ENCODE data around the gene NCK1.

The NCK1 gene

GRCh38 chr3:136949146-136949545 lies 87.1 kb downstream of the NCK1 start:
- Histone ChIP-seq H3K4me3 (ENCODE audit: low read length) (no peak overlapping the region), H2AFZ (ENCODE audit: low read depth, low read length) (no peak overlapping the region), H3K27me3 (ENCODE audit: insufficient read depth, low read length) (no peaks in the 10 kb centered on the region), H3K9me3 (ENCODE audit: low read length) (peaks cover 8% of the 10 kb centered on the region), H3K4me1 (ENCODE audit: insufficient read depth, low read length) (no peaks in the 10 kb centered on the region), H3K36me3 (ENCODE audit: insufficient read depth, low read length) (peaks cover 10% of the 10 kb centered on the region)

- Histone ChIP-seq H3K4me3 (ENCODE audit: low read length) (no peak overlapping the region), H3K27me3 (ENCODE audit: insufficient read depth, low read length) (no peaks in the 10 kb centered on the region), H3K36me3 (ENCODE audit: insufficient read depth, low read length) (peaks cover 10% of the 10 kb centered on the region), H2AFZ (ENCODE audit: low read depth, low read length) (no peak overlapping the region), H3K9me3 (ENCODE audit: low read length) (peaks cover 8% of the 10 kb centered on the region), H3K4me1 (ENCODE audit: insufficient read depth, low read length) (no peaks in the 10 kb centered on the region)
These were observed 87.7 kb downstream of the NCK1 start for GRCh38 chr3:136949708-136950107.

GRCh38 chr3:136950623-136951022 lies 88.6 kb downstream of the NCK1 start:
- Histone ChIP-seq H3K4me3 (ENCODE audit: low read length) (no peak overlapping the region), H2AFZ (ENCODE audit: low read depth, low read length) (no peak overlapping the region), H3K27me3 (ENCODE audit: insufficient read depth, low read length) (no peaks in the 10 kb centered on the region), H3K9me3 (ENCODE audit: low read length) (peaks cover 6% of the 10 kb centered on the region), H3K4me1 (ENCODE audit: insufficient read depth, low read length) (no peaks in the 10 kb centered on the region), H3K36me3 (ENCODE audit: insufficient read depth, low read length) (peaks cover 8% of the 10 kb centered on the region)

- no peak overlapping the region for H2AFZ ChIP-seq (ENCODE audit: low read depth, low read length)
- no peaks in the 10 kb centered on the region for H3K27me3 ChIP-seq (ENCODE audit: insufficient read depth, low read length)
- H3K4me3 ChIP-seq (ENCODE audit: low read length), result no peak overlapping the region
- no peaks in the 10 kb centered on the region for H3K9me3 ChIP-seq (ENCODE audit: low read length)
- H3K4me1 ChIP-seq (ENCODE audit: insufficient read depth, low read length), result no peaks in the 10 kb centered on the region
- H3K36me3 ChIP-seq (ENCODE audit: insufficient read depth, low read length), result peaks cover 3% of the 10 kb centered on the region
These were observed 90.3 kb downstream of the NCK1 start for GRCh38 chr3:136952292-136952691.

- Histone ChIP-seq H2AFZ (ENCODE audit: low read depth, low read length) (no peak overlapping the region), H3K4me1 (ENCODE audit: insufficient read depth, low read length) (no peaks in the 10 kb centered on the region), H3K9me3 (ENCODE audit: low read length) (no peaks in the 10 kb centered on the region), H3K27me3 (ENCODE audit: insufficient read depth, low read length) (no peaks in the 10 kb centered on the region), H3K36me3 (ENCODE audit: insufficient read depth, low read length) (no peaks in the 10 kb centered on the region), H3K4me3 (ENCODE audit: low read length) (no peak overlapping the region)
These were observed 92.2 kb downstream of the NCK1 start for GRCh38 chr3:136954251-136954650.

GRCh38 chr3:136954980-136955780 lies 93.2 kb downstream of the NCK1 start:
- Histone ChIP-seq H3K4me3 (ENCODE audit: low read length) (no peak overlapping the region), H3K4me1 (ENCODE audit: insufficient read depth, low read length) (no peaks in the 10 kb centered on the region), H3K27me3 (ENCODE audit: insufficient read depth, low read length) (no peaks in the 10 kb centered on the region), H2AFZ (ENCODE audit: low read depth, low read length) (no peak overlapping the region), H3K36me3 (ENCODE audit: insufficient read depth, low read length) (no peaks in the 10 kb centered on the region), H3K9me3 (ENCODE audit: low read length) (no peaks in the 10 kb centered on the region)

- Histone ChIP-seq H3K9me3 (ENCODE audit: low read length) (no peaks in the 10 kb centered on the region), H3K4me1 (ENCODE audit: insufficient read depth, low read length) (no peaks in the 10 kb centered on the region), H3K36me3 (ENCODE audit: insufficient read depth, low read length) (no peaks in the 10 kb centered on the region), H3K27me3 (ENCODE audit: insufficient read depth, low read length) (no peaks in the 10 kb centered on the region), H3K4me3 (ENCODE audit: low read length) (no peak overlapping the region), H2AFZ (ENCODE audit: low read depth, low read length) (no peak overlapping the region)
These were observed 93.8 kb downstream of the NCK1 start for GRCh38 chr3:136955813-136956212.

GRCh38 chr3:136956971-136957370 lies 95.0 kb downstream of the NCK1 start:
- no peak overlapping the region for H3K4me3 ChIP-seq (ENCODE audit: low read length)
- no peak overlapping the region for H2AFZ ChIP-seq (ENCODE audit: low read depth, low read length)
- H3K4me1 ChIP-seq (ENCODE audit: insufficient read depth, low read length), result no peaks in the 10 kb centered on the region
- no peaks in the 10 kb centered on the region for H3K36me3 ChIP-seq (ENCODE audit: insufficient read depth, low read length)
- H3K27me3 ChIP-seq (ENCODE audit: insufficient read depth, low read length), result no peaks in the 10 kb centered on the region
- no peaks in the 10 kb centered on the region for H3K9me3 ChIP-seq (ENCODE audit: low read length)

- Histone ChIP-seq H3K4me1 (ENCODE audit: insufficient read depth, low read length) (no peaks in the 10 kb centered on the region), H3K27me3 (ENCODE audit: insufficient read depth, low read length) (no peaks in the 10 kb centered on the region), H3K4me3 (ENCODE audit: low read length) (no peak within 1 kb of the TSS), H3K9me3 (ENCODE audit: low read length) (no peaks in the 10 kb centered on the region), H3K36me3 (ENCODE audit: insufficient read depth, low read length) (no peaks in the 10 kb centered on the region), H2AFZ (ENCODE audit: low read depth, low read length) (no peak within 1 kb of the TSS)
These were observed 95.8 kb downstream of the NCK1 start, which contains the start of gene IL20RB for GRCh38 chr3:136957751-136958288. TSS of gene IL20RB (plus strand) at chr3:136957983. CDS start at chr3:136958114, 131 bp downstream.

- Histone ChIP-seq H3K36me3 (ENCODE audit: insufficient read depth, low read length) (no peaks in the 10 kb centered on the region), H3K4me3 (ENCODE audit: low read length) (no peak overlapping the region), H2AFZ (ENCODE audit: low read depth, low read length) (no peak overlapping the region), H3K9me3 (ENCODE audit: low read length) (no peaks in the 10 kb centered on the region), H3K27me3 (ENCODE audit: insufficient read depth, low read length) (no peaks in the 10 kb centered on the region), H3K4me1 (ENCODE audit: insufficient read depth, low read length) (no peaks in the 10 kb centered on the region)
These were observed 96.9 kb downstream of the NCK1 start for GRCh38 chr3:136958939-136959338.

GRCh38 chr3:136959599-136959998 lies 97.6 kb downstream of the NCK1 start:
- Histone ChIP-seq H2AFZ (ENCODE audit: low read depth, low read length) (no peak overlapping the region), H3K27me3 (ENCODE audit: insufficient read depth, low read length) (no peaks in the 10 kb centered on the region), H3K36me3 (ENCODE audit: insufficient read depth, low read length) (no peaks in the 10 kb centered on the region), H3K9me3 (ENCODE audit: low read length) (no peaks in the 10 kb centered on the region), H3K4me3 (ENCODE audit: low read length) (no peak overlapping the region), H3K4me1 (ENCODE audit: insufficient read depth, low read length) (no peaks in the 10 kb centered on the region)

- H3K27me3 ChIP-seq (ENCODE audit: insufficient read depth, low read length), result no peaks in the 10 kb centered on the region
- H3K9me3 ChIP-seq (ENCODE audit: low read length), result no peaks in the 10 kb centered on the region
- no peak overlapping the region for H3K4me3 ChIP-seq (ENCODE audit: low read length)
- no peaks in the 10 kb centered on the region for H3K36me3 ChIP-seq (ENCODE audit: insufficient read depth, low read length)
- no peaks in the 10 kb centered on the region for H3K4me1 ChIP-seq (ENCODE audit: insufficient read depth, low read length)
- H2AFZ ChIP-seq (ENCODE audit: low read depth, low read length), result no peak overlapping the region
These were observed 99.1 kb downstream of the NCK1 start for GRCh38 chr3:136960838-136961836.

- H3K4me3 ChIP-seq (ENCODE audit: low read length), result no peak overlapping the region
- H2AFZ ChIP-seq (ENCODE audit: low read depth, low read length), result no peak overlapping the region
- no peaks in the 10 kb centered on the region for H3K4me1 ChIP-seq (ENCODE audit: insufficient read depth, low read length)
- H3K27me3 ChIP-seq (ENCODE audit: insufficient read depth, low read length), result no peaks in the 10 kb centered on the region
- H3K9me3 ChIP-seq (ENCODE audit: low read length), result no peaks in the 10 kb centered on the region
- no peaks in the 10 kb centered on the region for H3K36me3 ChIP-seq (ENCODE audit: insufficient read depth, low read length)
These were observed 100.9 kb downstream of the NCK1 start for GRCh38 chr3:136962927-136963326.
